Ammon's horn (tissue), 1 donor: ENCODE results near the gene ADGB.

Experiments
- DNase-seq: peaks from one replicate; pipeline ENCODE4 v3.0.0-alpha.2; 2016; ENCODE audit warnings: low spot score

Gene ADGB

DNA sequence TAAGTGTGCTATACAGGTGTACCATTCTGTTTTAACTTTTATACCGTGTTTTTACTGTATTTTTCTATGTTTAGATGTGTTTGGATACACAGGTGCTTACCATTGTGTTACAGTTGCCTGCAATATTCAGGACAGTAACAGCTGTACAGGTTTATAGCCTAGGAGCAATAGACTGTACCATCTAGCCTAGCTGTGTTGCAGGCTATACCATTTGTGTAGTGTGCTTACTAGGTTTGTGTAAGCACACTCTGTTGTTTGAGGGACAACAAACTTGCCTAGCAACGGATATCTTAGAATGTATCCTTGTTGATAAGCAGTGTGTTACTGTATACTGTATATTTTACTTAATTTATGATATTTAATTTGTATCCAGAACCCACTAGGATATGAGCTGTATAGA, 35.2 kb downstream of the ADGB start:
- DNase-seq = no peak

- DNase-seq = no peak
Observed at GRCh38 chr6:146635165-146635564, 36.4 kb downstream of the ADGB start.

DNA sequence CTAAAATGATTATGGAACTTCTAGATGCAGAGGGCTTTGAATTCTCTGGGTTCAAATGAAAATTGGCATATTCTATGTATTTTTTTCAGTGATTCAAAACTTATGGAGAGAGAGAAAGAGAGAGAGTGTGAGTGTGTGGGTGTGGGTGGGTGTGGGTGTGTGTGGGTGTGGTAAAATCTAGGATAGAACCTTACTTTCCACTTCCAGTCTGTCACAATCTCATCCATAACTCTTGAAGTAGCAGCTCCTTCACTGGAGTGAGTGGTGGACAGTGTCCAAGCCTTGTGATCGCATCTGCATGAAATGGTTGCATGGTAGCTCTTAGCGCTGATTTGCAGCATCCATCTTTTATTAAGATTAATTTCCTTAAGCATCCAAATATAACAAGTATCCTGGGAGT, 37.7 kb downstream of the ADGB start:
- no peak for DNase-seq

GRCh38 chr6:146642921-146643320, 44.1 kb downstream of the ADGB start:
- no peak for DNase-seq

- DNase-seq = no peak
Observed at GRCh38 chr6:146650799-146651481, 52.2 kb downstream of the ADGB start.

DNA sequence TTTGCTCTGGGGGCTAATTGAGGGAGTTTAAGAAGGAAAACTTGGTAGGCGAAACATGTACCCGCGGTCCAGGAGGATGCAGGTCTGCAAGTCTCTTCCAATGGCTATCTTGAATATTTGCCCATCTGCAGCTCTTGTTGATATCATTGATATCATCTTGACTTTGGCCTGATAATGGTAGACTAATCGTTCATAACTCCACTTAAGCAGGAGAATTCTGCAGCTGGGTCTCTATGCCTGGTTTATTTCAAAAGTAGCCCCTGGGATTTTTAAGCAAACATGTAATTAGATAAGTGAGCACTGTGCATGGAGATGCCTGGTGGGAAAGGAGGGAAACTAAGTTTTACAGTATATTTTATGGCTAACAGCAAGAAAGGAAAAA, 52.7 kb downstream of the ADGB start:
- DNase-seq = no peak

- DNase-seq = no peak
Observed at GRCh38 chr6:146657432-146657831, 58.7 kb downstream of the ADGB start.

DNA sequence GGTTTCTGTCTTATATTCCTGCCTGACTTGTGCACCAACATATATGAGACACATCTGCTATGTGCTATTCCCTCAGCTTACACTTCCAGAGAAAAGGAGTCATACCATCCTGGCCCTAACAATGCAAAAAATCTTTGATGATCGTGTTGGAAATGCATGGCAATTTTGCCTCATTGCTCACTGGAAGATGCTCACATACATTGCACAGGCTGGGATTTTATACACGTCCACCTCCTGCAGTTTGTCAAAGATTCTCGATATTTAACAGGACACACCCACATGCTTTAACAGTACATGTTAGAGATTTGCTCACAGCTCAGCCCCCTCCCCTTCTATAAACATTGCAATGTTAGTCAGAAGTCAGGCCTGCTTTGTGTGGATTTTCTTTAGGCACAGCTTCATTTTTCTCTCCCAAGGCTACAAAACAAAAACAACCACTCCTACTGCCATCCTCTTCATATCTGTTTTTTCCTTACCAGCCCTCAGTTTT, 66.1 kb downstream of the ADGB start:
- DNase-seq = no peak

- no peak for DNase-seq
Observed at GRCh38 chr6:146666909-146667308, 68.1 kb downstream of the ADGB start.

DNA sequence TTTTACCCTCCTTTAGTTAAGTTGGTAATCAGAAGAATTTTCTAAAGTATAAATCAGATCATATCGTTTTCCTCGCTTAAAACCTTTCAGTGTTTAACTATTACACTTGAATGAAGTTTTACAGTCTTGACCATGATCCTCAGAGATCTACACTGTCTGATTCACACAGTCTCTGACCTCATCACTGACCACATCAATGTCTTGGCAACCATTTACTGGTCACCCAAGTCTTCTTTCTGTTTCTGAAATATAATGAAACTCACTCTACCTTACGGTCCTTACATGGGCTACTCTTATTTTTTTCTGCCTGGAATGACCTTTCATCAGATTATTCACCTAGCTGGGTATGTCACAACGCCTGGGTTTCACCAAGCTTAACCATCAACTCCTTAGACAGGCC, 71.4 kb downstream of the ADGB start:
- no peak for DNase-seq

GRCh38 chr6:146673069-146673468, 74.3 kb downstream of the ADGB start:
- no peak for DNase-seq

- DNase-seq = no peak
Observed at GRCh38 chr6:146679386-146679785, 80.6 kb downstream of the ADGB start.

GRCh38 chr6:146682919-146683318, 84.1 kb downstream of the ADGB start:
- DNase-seq = no peak

DNA sequence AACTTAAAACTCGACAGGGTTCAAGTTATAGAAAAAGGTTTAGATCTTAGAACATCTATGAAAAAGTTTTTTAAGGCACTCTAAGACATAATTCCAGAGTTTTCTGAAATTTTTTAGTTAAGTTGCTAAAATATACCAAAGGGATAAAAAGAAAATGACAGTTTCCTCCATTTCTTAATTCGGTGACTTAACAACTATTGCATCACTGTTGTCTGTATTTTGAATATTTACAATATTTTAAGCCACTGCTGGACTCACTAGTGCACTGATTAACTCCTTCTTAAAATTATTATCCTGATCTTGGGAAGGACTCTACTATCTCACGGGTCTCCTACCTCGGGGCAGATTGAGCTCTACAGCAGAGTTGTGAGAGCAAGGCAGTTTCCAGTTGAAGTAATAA, 91.0 kb downstream of the ADGB start:
- DNase-seq = no peak

GRCh38 chr6:146693342-146693741, 94.6 kb downstream of the ADGB start:
- no peak for DNase-seq

- DNase-seq = no peak
Observed at GRCh38 chr6:146697921-146698320, 99.1 kb downstream of the ADGB start.

GRCh38 chr6:146700078-146700686, 101.4 kb downstream of the ADGB start:
- DNase-seq = peak; percentile 88

DNA sequence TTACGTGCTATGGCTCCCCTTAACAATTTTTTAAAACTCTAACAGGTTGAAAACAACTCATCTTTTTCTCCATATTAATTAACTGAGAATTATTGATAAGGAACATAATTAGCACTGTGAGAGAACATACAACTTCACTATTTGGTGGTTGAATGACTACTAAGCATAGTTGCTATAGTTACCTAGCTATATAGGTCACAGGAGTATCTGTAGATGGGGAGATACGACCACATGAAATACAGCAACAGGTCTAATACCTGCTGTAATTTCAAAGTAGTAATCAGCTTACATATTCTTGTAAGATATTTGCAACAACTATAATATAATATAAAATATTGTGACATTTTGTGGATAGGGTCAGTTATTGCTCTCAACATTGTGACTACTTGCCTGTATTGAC, 102.9 kb downstream of the ADGB start:
- DNase-seq = no peak

DNA sequence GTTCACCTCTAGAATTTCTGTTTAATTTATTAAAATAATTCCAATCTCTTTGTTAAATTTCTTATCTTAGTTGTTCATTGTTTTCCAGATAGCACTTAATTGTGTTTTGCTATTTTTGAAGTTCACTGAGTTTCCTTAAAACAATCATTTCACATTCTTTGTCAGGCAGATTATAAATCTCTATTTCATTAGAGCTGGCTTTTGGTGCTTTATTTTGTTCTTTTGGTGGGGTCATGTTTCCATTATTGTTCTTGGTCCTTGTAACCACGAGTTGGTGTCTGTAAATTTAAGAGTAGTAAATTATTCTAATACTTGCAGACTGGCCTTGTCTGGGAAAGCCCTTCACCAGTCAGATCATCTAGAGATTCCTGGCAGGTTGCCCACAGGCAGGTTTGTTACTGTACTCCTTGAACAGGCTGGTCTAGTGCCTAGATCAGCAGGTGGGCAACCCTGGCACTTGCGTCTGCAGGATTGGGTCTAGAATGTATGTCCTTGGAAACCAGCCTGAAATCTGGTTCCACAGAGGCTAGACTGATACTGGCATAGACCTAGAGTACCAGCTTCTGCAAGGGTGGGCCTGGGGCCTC, 110.4 kb downstream of the ADGB start:
- DNase-seq = no peak

DNA sequence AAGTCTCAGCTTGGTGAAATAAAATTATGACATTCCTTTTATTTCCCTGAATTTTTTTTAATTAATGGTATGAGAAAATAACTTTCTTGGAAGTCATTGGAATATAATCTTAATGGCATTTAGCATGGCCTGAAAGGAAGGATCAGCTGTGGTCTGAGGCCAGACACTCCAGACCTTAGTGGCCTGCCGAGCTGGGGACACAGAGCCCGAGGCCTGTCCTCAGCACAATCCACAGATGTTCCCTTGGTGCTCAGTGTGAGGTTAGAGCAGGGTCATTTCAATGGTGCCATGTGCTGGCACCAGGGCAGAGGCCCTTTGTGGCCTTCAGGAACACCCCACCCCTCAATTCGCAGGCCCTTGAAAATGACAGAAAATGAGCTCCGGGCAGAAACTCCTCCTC, 120.6 kb downstream of the ADGB start:
- DNase-seq = no peak

- DNase-seq = no peak
Observed at GRCh38 chr6:146739696-146740095, 140.9 kb downstream of the ADGB start.

DNA sequence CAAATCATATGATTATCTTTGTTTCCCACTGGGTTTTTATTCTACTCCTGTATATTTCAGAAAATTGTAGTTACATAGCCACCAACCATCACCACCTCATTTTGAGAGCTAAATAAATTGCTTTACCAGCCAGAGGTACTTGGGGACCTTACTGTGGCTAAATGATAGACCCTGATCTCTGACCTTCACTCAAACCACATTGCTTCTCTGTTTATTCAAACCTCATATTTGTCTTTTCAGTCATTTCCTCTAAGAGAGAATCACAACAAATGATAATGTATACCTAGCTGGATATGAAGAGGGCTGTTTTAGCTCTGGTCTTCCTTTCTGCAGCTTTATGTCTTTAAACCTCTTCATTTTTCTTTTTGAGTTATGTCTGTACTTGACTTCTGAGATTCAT, 142.8 kb downstream of the ADGB start:
- DNase-seq = no peak

DNA sequence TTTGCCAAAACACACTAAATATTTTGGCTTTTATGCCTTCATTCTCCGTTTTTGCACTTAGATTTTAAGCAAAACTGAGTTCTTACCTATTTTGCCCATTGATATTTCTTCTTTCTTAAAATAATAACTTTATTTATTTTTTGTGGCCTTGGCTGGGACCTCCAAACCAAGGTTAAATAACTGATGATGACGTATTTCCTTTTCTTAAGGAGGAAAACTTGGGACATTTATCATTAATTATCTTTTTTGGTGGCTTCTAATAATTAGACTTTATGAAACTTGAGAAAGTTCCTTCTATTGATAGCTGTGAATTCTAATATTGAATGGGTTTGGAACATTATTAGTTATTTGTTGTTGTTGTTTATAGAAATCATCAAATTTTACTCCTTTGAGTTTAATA, 154.5 kb downstream of the ADGB start:
- DNase-seq = no peak

DNA sequence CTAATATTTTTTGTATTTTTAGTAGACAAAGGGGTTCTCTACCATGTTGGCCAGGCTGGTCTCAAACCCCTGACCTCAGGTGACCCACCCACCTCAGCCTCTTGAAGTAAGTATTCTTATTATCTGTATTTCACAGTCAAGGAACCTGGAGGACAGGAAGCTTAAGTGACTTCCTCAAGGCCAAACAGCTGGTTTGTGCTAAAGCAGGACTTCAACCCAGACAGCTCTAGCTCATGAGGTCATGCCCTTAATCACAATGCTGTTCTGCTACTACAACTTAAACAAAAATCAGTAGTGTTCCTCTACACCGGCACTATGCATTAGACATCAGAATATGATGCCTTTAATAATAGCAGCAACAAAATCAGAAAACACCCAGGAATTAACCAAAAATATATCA, 168.9 kb downstream of the ADGB start:
- DNase-seq = no peak
